Measurements from ENCODE around the gene FOXL2NB. TPM values are rescaled to one million over a fixed set of nuclear protein-coding genes. Genes with fewer than 3 reads are reported as not detected.
"Not testable (repeated sequence)": the region's sequence is repeated elsewhere in the genome, so short reads cannot be mapped to it uniquely, and the experiment has no call there.

FOXL2NB gene
- polyA plus RNA-seq (ENCODE audit: insufficient read length in 4 of 4), result under 1 TPM in 1 of 4 donors, not detected in 3; 0.06 TPM

GRCh38 chr3:138946663-138947494, at the start of gene FOXL2NB, which contains the start of gene FOXL2:
Gene FOXL2NB, plus strand, starts transcription at chr3:138947217. Its CDS starts 148 bp downstream, at chr3:138947365.
Gene FOXL2, minus strand, starts transcription at chr3:138947137. Its CDS starts 415 bp downstream, at chr3:138946722.
- DNase-seq (ENCODE audit: low read depth in 4 of 4, low spot score in 3 of 4), result no peak

- DNase-seq (ENCODE audit: low read depth in 4 of 4, low spot score in 3 of 4), result no peak
Observed at GRCh38 chr3:138898301-138898700, 48.7 kb upstream of the FOXL2NB start.

GRCh38 chr3:138898708-138899107, 48.3 kb upstream of the FOXL2NB start:
- no peak for DNase-seq (ENCODE audit: low read depth in 4 of 4, low spot score in 3 of 4)

GRCh38 chr3:138899351-138899991, 47.5 kb upstream of the FOXL2NB start:
- no peak for DNase-seq (ENCODE audit: low read depth in 4 of 4, low spot score in 3 of 4)

- DNase-seq (ENCODE audit: low read depth in 4 of 4, low spot score in 3 of 4), result no peak
Observed at GRCh38 chr3:138901567-138901966, 45.5 kb upstream of the FOXL2NB start.

- no peak for DNase-seq (ENCODE audit: low read depth in 4 of 4, low spot score in 3 of 4)
Observed at GRCh38 chr3:138902171-138902570, 44.8 kb upstream of the FOXL2NB start.

DNA sequence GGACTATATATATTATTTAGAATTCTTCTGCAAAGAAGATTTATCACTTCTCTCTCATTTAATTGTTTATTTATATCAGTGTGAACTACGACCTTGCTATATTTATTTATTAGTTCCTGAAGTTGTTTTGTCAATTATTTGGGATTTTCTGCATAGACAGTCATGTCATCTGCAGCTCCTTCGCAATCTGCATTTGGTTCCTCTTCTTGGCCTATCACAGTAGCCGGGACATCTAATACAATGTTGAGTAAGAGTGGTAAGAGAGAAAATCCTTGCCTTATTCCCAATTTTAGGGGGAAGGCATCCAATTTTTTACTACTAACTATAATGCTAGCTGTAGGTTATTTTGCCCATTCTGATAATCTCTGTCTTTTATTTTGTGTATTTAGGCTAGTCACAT, 39.5 kb upstream of the FOXL2NB start:
- no peak for DNase-seq (ENCODE audit: low read depth in 4 of 4, low spot score in 3 of 4)

- no peak for DNase-seq (ENCODE audit: low read depth in 4 of 4, low spot score in 3 of 4)
Observed at GRCh38 chr3:138908846-138909245, 38.2 kb upstream of the FOXL2NB start.

DNA sequence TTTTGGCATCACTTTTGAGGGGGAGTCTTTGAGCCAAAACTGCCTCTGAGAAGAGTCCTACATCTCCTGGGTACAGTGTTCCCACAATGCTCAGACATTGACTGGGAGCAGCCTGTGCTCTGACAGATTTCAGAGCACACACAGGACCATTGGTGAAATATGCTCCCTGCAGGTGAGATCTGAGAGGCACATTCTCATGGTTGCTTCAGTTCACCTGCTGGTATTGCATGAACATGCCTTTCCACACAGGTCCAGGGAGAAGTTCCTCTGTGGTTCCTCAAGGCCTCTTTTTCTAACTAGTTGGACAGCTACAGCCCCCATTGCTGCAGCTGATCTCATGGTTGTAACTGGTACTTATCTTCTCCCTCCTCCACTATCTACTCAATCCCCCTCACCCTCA, 37.1 kb upstream of the FOXL2NB start:
- no peak for DNase-seq (ENCODE audit: low read depth in 4 of 4, low spot score in 3 of 4)

- DNase-seq (ENCODE audit: low read depth in 4 of 4, low spot score in 3 of 4), result no peak
Observed at GRCh38 chr3:138911621-138912020, 35.4 kb upstream of the FOXL2NB start.

DNA sequence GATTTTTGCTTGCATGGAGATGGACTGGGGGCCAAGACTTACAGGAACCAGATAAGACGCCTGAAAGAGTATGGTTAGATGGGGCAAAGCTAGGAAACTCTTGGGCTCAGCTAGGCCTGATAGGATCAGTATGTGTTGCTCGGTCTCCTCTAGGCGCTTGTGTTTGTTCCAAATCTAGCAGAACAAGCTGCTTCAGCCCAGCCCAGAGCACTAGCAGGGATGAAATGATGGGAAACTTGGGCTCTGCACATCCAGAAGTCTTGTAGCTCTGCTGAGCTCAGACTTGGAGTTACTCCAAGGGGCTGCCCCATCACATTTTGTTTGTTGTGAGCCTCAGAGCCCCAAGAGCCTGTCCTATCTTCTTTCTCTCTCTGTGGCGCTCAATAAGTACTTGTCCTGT, 34.8 kb upstream of the FOXL2NB start:
- DNase-seq (ENCODE audit: low read depth in 4 of 4, low spot score in 3 of 4), result no peak

DNA sequence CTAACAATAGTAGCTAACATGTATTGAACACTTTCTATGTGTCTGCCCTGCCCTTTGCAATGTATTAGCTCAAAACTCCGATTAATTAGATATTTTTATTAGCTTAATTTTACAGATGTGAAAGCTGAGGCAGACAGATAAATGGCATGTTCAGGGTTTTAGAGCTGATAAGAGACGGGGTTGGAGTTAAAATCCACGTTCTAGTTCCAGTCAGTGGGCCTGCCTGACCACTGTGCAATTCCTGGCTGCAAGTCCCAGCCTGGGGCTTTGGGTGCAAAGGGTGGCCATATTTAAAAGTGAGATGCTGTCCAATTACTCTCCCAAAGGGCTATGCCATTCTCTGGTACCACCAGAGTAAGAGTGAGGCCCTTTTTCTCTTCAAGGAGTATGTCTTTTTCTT, 33.3 kb upstream of the FOXL2NB start:
- no peak for DNase-seq (ENCODE audit: low read depth in 4 of 4, low spot score in 3 of 4)

- no peak for DNase-seq (ENCODE audit: low read depth in 4 of 4, low spot score in 3 of 4)
Observed at GRCh38 chr3:138914870-138915502, 32.0 kb upstream of the FOXL2NB start.

DNA sequence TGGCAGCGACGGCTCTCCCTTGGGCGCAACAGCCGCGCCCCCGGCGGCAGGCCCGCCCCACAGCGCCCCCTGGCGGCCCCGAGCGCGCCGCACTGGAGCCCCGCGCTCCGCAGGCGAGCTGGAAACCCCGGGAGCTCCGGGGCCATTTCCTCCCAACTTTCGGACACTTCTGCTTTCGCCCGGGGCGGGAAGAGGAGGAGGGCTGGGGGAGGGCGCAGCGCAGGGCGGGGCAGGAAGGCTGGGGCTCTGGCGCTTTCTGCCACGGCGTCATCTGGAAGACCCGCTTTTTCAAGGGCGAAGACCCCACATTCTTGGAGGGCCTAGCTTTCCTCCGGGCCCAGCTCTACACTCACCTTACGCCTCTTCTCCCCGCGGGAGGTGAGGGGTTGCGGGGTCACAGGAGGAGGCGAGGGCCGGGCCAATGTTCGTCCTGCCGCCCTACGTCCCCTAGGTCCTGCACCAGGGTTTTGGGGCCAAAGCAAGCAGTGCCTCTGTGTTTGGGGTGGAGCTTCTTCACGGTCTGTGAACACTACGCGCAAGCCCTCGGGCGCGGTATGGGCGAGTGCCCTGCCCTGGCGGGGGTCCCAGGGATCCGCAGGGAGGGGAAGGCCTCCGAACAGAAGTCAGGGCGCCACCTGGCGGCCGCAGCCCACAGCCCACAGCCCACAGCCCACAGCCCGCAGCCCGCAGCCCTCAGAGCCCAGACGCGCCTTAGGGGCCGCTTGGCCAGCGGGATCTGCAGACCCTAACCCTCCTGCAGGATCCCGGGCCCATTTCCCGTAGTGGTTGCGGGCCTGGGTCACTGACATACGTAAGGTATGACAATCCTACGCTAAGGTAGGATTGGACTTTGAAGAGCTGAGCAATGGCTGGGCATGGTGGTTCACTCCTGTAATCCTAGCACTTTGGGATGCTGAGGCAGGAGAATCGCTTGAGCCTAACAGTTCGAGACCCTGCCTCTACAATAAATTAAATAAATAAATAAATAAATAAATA, 31.2 kb upstream of the FOXL2NB start:
- peak; percentile 72 to 81 (median 80) for DNase-seq (ENCODE audit: low read depth in 4 of 4, low spot score in 3 of 4)

DNA sequence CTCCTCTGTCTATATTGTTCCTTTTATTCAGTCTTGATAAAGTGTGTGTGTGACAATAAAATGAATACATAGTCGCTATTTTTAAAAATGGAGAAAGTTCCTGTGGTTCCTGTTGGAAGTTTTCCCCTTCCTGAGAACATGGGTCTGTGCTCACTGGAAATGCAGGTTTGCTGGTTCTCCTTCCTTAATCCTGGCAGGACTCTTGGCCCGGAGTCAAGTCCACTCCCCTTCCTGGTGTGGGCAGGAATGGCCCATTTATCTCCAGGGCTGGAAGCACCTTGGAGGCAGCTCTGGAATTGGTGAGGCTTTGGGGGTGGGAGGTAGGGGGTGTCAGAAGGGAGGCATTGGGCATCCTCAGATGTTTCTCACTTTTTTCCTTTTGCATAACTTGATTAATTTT, 30.2 kb upstream of the FOXL2NB start:
- DNase-seq (ENCODE audit: low read depth in 4 of 4, low spot score in 3 of 4), result no peak

GRCh38 chr3:138919325-138919724, 27.7 kb upstream of the FOXL2NB start:
- no peak for DNase-seq (ENCODE audit: low read depth in 4 of 4, low spot score in 3 of 4)

DNA sequence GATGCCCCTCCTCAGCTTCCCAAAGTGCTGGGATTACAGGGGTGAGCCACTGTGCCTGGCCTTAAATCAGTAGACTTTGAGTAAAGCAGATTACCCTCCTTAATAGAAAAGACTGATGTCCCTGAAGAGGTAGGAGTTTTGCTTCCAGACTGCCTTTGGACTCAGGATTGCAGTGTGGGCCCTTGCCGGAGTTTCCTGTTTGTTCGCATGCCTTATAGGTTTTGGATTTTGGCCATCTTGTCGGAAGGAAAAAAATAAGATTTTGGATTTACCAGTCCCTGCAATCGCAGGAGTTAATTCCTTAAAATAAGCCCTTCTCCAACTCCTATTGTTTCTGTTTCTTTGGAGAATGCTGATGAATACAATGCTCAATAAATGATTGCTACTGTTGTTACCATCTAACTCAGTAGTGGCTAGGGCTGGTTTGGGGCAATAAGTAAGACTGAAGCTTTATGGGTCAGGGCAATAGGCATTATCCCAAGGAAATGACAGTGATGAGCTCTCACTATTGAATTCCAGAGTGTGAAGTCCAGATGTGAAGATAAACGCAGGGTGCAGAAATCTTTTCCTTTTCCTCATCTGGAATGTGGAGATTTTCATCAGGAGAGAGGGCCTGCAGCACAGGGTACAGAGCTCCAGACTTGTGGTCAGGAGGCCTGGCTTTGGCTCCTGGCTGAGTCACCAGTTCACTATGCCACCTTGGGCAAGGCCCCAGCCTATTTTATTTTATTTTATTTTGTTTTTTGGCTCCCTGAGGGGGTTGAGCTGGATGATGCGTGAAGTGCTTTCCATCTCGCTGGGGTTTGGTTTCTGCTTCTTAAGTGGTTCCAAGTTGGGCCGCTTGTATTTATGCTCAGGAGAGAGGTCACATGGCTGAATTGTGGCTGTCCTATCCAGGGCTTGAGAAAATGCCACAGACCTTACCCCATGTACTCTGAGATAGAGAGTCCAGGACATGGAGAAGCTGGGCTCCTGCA, 25.4 kb upstream of the FOXL2NB start:
- no peak for DNase-seq (ENCODE audit: low read depth in 4 of 4, low spot score in 3 of 4)

DNA sequence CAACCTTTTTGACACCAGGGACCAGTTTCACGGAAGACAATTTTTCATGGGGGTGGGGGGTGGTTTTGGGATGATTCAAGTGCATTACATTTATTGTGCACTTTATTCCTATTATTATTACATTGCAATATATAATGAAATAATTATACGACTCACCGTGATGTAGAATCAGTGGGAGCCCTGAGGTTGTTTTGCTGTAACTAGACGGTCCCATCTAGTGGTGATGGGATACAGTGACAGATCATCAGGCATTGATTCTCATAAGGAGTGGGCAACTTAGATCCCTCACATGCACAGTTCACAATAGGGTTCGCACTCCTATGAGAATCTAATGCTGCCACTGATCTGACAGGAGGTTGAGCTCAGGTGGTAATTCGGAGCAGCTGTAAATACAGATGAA, 24.6 kb upstream of the FOXL2NB start:
- not testable (repeated sequence) for DNase-seq (ENCODE audit: low read depth in 4 of 4, low spot score in 3 of 4)

- DNase-seq (ENCODE audit: low read depth in 4 of 4, low spot score in 3 of 4), result no peak
Observed at GRCh38 chr3:138923531-138923994, 23.5 kb upstream of the FOXL2NB start.

Measured in left renal pelvis (tissue), 4 donors.